ENCODE data around the gene LOX.

- TF ChIP-seq CTCF (IDR thresholded peaks at IDR 0.05) (no peak), POLR2A (IDR thresholded peaks at IDR 0.05; ENCODE audit: low read depth) (no peak), EP300 (IDR thresholded peaks at IDR 0.05) (no peak)
Measured at GRCh38 chr5:122064992-122065391, 13.1 kb downstream of the LOX start.
